ENCODE results near the gene SETD1B. TPM values are rescaled to one million over a fixed set of nuclear protein-coding genes. Genes with fewer than 3 reads are reported as not detected.

The SETD1B gene
- total RNA-seq, 2 donors from 2014 or later, result 20.4 to 25.4 TPM

DNA sequence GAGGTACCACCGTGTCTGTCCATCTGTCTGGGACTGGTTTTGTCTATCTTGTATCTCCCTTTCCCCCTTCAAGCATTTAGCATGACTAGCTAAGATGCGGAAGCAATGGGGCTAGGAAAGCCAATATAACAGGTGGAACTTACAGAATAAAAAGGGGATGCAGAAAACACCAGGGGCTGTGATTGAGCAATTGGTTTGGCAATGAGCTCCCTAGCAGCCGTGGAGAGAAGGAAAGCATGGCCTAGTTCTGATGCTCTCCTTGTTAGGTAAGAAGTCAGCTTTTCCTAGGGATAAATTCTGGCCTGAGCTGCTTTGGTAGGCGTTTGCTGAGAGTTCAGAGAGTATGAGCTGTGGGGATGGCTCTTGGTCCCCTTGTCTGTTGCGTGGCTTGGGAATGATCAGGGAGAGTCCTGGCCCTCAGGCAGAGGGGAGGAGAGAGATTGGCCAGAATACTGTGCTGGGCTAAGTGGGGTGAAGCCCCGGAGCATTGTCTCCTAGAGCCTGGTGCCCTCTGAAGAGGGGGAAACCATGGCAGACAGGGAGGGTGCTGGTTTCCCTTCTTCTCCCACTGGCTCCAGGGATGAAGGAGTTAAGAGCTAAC lies 7.1 kb downstream of the SETD1B start:
- peaks cover 1% of the 10 kb centered on the region for H3K36me3 ChIP-seq
- peaks cover 21% of the 10 kb centered on the region for H3K4me1 ChIP-seq
- H3K9ac ChIP-seq (ENCODE audit: low read depth in 2 of 2, low read length in 2 of 2), result peak overlapping the region; percentile 57 to 78
- H3K27ac ChIP-seq, result no peak overlapping the region
- intact Hi-C loops (cut with DNase I), result loop anchor here (5.0 kb wide), 1 partner anchor 34 kb away; no protein-coding TSS in a partner anchor
- H3K27me3 ChIP-seq, result no peaks in the 10 kb centered on the region
- no peaks in the 10 kb centered on the region for H3K9me3 ChIP-seq
- peak overlapping the region; percentile 70 for H3K4me3 ChIP-seq
- TF ChIP-seq, protein P1, sequence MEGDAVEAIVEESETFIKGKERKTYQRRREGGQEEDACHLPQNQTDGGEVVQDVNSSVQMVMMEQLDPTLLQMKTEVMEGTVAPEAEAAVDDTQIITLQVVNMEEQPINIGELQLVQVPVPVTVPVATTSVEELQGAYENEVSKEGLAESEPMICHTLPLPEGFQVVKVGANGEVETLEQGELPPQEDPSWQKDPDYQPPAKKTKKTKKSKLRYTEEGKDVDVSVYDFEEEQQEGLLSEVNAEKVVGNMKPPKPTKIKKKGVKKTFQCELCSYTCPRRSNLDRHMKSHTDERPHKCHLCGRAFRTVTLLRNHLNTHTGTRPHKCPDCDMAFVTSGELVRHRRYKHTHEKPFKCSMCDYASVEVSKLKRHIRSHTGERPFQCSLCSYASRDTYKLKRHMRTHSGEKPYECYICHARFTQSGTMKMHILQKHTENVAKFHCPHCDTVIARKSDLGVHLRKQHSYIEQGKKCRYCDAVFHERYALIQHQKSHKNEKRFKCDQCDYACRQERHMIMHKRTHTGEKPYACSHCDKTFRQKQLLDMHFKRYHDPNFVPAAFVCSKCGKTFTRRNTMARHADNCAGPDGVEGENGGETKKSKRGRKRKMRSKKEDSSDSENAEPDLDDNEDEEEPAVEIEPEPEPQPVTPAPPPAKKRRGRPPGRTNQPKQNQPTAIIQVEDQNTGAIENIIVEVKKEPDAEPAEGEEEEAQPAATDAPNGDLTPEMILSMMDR (IDR thresholded peaks at IDR 0.05), result no peak
- DNase-seq, result no peak

DNA sequence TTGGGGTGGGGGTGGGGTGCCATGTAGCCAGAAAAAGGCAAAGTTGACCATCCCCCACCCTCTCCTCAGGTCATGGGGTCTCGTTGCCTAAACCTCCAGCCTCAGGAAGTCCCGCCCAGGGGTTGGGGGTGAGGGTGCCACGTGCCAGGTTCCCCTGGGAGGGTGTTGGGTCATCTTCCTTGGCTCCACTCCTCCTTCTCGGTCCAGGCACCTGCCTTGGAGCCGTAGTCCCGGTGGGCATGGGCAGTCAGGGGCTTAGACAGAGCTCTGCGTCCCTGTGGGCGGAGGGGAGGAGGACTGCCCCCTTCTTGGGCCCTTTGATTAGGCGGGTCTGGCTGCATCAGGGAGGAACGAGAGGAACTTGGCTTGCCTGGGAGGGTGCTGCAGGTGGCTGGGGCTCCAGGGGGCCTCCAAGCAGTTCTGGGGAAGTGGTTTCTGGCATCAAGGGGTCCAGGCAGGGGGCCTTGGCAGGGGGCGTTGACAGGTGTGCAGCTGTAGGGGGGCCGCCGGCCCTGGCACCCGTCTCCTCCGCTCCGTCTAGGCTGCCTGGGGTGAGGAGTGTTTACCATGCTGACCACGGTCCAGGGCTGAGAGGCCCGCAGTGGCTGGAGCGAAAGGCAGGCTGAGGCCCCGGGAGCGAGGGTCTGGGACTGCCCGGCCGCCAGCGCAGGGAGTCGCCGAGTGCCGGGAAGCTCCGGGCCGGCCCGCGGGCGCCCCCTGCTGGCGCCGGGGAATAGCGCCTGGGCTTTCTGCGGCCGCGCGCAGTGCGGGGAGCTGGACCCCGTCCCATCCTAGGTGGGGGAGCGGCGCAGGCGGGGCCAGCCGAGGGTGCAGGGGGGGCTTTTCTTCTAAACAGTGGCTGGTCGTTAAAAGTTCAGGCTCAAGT lies 7.9 kb downstream of the SETD1B start:
- Histone ChIP-seq H3K27me3 (no peaks in the 10 kb centered on the region), H3K36me3 (peaks cover 9% of the 10 kb centered on the region), H3K4me1 (peaks cover 18% of the 10 kb centered on the region), H3K9ac (ENCODE audit: low read depth in 2 of 2, low read length in 2 of 2) (peak overlapping the region; percentile 57 to 78), H3K4me3 (peak overlapping the region; percentile 70), H3K9me3 (no peaks in the 10 kb centered on the region), H3K27ac (peak overlapping the region; percentile 37)
- intact Hi-C loops (cut with DNase I), result loop anchor here (2.0 to 5.0 kb wide), 3 partner anchors 17 to 77 kb away; partner anchors contain the start of gene PSMD9
- peak; percentile 73 for DNase-seq
- TF ChIP-seq, protein P1 (IDR thresholded peaks at IDR 0.05), result peak; percentile 99

DNA sequence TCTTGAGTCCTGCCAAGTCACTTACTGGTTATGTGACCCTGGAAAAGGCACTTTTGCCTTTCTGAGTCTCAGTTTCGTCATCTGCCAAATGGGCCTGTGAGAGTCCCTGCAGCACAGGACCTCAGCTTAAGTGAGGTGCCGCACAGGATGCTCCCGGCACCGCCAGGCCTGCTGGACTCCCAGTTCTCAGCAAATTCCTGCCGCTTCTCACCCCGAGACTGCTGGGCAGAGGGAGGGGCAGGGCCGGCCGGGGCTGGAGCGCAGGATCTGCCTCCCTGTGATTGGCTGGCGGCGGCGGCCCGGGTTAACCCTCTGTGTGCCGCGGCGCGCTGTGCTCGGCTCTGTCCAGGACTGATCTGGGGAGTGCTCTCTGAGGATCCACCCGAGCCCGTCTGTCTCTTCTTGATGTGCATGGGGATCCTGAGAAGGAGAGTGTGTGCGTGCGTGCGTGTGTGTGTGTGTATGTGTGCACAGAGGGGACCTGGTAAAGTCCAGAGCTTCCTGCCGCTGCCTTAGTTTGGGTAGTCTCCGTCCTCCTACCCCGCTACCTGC lies 8.6 kb downstream of the SETD1B start:
- intact Hi-C loops (cut with DNase I), result loop anchor here (2.0 to 5.0 kb wide), 3 partner anchors 18 to 76 kb away; partner anchors contain the start of gene PSMD9
- peak overlapping the region; percentile 37 for H3K27ac ChIP-seq
- peaks cover 18% of the 10 kb centered on the region for H3K4me1 ChIP-seq
- peak overlapping the region; percentile 57 to 58 for H3K9ac ChIP-seq (ENCODE audit: low read depth in 2 of 2, low read length in 2 of 2)
- no peaks in the 10 kb centered on the region for H3K27me3 ChIP-seq
- peak; percentile 85 for DNase-seq
- TF ChIP-seq, protein P1 (IDR thresholded peaks at IDR 0.05), result peak; percentile 7
- H3K36me3 ChIP-seq, result peaks cover 12% of the 10 kb centered on the region
- no peaks in the 10 kb centered on the region for H3K9me3 ChIP-seq
- H3K4me3 ChIP-seq, result peak overlapping the region; percentile 70

DNA sequence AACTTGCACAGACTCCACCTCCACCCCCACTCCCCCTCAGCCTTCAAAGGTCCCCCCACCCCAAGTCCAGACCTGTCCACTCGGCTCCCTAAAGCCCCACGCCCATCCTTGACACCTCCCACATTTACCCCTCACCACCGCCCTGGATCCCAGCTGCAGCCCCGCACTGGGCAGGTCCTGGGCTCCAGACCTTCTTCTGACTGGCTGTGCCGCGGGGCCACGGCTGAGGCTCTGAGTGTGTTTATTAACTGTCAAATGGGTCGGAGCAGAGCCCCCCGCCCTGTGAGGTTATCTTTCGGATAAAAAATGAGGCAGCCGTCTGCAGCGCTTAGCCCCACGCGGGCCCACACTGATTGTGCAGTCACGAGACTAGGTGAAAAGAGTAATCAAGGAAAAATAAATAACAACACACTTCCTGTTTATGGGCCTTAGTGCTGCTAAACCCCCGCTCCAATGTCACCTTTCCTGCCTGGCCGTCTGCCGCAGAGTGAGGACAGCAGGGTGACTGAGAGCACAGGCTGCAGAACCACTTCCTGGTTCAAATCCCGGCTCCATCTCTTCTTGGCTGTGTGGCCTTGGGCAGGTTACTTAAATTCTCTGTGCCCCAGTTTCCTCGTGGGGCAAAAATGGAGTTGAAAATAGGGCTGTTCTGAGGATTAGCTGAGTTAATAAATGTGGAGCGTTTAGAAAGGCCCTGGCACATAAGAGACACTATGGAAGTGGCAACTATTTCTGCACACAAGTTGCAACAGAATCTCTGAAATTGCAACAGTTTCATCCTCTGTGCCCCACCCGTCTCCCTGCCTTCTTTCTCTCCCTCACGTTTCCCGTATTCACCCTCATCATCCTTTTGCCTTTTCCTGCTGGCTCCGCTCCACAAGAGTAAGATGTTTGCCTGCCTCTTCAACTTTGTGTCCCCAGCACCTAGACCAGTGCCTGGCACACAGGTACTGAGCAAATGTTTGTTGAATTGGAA lies 9.4 kb downstream of the SETD1B start:
- TF ChIP-seq, protein P1 (IDR thresholded peaks at IDR 0.05), result no peak
- H3K9ac ChIP-seq (ENCODE audit: low read depth in 2 of 2, low read length in 2 of 2), result peak overlapping the region; percentile 57 to 58
- no peak overlapping the region for H3K27ac ChIP-seq
- no peaks in the 10 kb centered on the region for H3K27me3 ChIP-seq
- intact Hi-C loops (cut with DNase I), result loop anchor here (2.0 to 5.0 kb wide), 3 partner anchors 18 to 76 kb away; partner anchors contain the start of gene PSMD9
- no peak for DNase-seq
- no peaks in the 10 kb centered on the region for H3K9me3 ChIP-seq
- peaks cover 18% of the 10 kb centered on the region for H3K4me1 ChIP-seq
- peaks cover 18% of the 10 kb centered on the region for H3K36me3 ChIP-seq
- H3K4me3 ChIP-seq, result peak overlapping the region; percentile 70
